ENCODE measurements around the gene SLC25A39.
A peak's percentile ranks its signal among the peaks of the same experiment; 100 is the strongest.
"Not testable (repeated sequence)": the region's sequence is repeated elsewhere in the genome, so short reads cannot be mapped to it uniquely, and the experiment has no call there.

The SLC25A39 gene

DNA sequence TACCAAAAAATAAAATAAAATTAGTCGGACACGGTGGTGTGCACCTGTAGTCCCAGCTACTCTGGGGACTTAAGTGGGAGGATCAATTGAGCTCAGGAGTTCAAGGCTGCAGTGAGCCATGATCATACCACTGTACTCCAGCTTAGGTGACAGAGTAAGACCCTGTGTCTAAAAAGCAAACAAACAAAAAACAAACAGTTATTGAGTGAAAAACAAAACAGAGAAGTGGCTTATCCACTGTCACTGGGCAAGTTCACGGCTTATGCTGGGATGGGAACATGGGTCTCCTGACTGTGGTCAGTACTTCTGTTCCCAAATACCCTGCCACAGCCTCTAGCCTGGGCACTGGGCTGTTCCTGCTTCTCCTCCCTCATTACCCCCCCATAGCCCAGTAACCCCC lies 10.9 kb upstream of the SLC25A39 start:
- peaks cover 4% of the 10 kb centered on the region for H3K4me1 ChIP-seq (ENCODE audit: insufficient read depth, low read length)
- peaks cover 39% of the 10 kb centered on the region for H3K27me3 ChIP-seq (ENCODE audit: insufficient read depth, low read length)
- H3K4me3 ChIP-seq (ENCODE audit: low read length), result no peak overlapping the region
- no peaks in the 10 kb centered on the region for H3K9me3 ChIP-seq (ENCODE audit: low read length)
- no peaks in the 10 kb centered on the region for H3K36me3 ChIP-seq (ENCODE audit: insufficient read depth, low read length)
- H2AFZ ChIP-seq (ENCODE audit: low read depth, low read length), result no peak overlapping the region

DNA sequence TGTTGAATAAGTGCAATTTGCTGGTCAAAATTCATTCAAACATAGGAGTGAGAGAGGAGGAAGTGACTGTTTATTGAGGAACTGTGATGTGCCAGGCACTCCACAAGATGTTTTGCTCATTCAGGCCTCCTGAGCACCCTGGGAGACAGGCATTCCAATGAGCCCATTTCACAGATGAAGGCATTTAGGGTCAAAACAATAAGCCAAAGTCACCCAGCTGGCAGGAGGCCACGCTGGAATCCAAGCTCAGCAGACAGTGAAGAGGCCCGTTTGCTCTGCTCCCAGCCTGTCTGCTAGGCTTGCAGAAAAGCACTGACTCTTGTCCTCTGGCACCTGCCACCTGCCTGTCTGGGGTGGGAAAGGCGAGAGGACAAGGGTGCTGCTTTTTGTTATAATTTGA lies 10.1 kb upstream of the SLC25A39 start:
- H3K27me3 ChIP-seq (ENCODE audit: insufficient read depth, low read length), result peaks cover 36% of the 10 kb centered on the region
- H3K9me3 ChIP-seq (ENCODE audit: low read length), result no peaks in the 10 kb centered on the region
- no peak overlapping the region for H2AFZ ChIP-seq (ENCODE audit: low read depth, low read length)
- H3K36me3 ChIP-seq (ENCODE audit: insufficient read depth, low read length), result no peaks in the 10 kb centered on the region
- H3K4me3 ChIP-seq (ENCODE audit: low read length), result no peak overlapping the region
- H3K4me1 ChIP-seq (ENCODE audit: insufficient read depth, low read length), result peaks cover 4% of the 10 kb centered on the region

DNA sequence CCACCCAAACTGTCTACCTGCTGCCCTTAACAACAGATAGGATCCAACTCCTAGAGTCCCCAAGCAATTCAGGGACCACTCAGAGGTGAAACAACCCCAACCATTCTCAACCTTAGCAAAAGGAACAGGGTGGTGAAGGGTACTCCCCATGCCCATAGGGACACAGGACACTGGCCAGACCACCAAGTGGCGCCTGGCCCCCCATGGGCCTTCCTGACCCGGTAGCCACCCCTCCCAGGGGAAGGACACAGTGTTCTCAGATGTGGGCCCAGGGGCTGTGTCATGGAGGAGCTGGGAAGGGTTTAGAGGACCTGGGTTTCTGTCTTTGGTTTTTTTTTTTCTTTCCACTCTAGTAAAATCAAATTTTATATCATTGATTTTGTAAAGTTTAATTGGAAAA lies 9.7 kb upstream of the SLC25A39 start:
- Histone ChIP-seq H3K27me3 (ENCODE audit: insufficient read depth, low read length) (peaks cover 36% of the 10 kb centered on the region), H2AFZ (ENCODE audit: low read depth, low read length) (no peak overlapping the region), H3K4me1 (ENCODE audit: insufficient read depth, low read length) (peaks cover 4% of the 10 kb centered on the region), H3K4me3 (ENCODE audit: low read length) (no peak overlapping the region), H3K9me3 (ENCODE audit: low read length) (no peaks in the 10 kb centered on the region), H3K36me3 (ENCODE audit: insufficient read depth, low read length) (no peaks in the 10 kb centered on the region)

DNA sequence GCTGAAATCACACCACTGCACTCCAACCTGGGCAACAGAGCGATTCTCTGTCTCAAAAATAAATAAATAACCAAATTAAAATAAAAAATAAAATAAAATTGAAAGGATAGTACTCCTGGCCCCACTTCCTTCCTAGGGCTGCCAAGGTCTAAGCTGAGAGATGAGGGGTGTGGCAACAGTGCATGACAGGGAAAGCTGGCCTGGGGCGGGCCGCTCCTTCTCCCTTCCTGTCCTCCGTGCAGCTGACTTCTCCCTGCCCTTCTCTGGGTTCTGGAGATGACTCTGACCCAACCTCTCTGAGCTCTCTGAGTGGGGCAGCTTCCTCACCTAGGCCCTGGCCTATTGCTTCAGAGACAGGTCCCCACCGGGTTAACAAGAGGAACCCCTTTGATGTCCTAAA lies 8.7 kb upstream of the SLC25A39 start:
- H3K4me1 ChIP-seq (ENCODE audit: insufficient read depth, low read length), result peaks cover 4% of the 10 kb centered on the region
- H2AFZ ChIP-seq (ENCODE audit: low read depth, low read length), result no peak overlapping the region
- peaks cover 32% of the 10 kb centered on the region for H3K27me3 ChIP-seq (ENCODE audit: insufficient read depth, low read length)
- no peaks in the 10 kb centered on the region for H3K36me3 ChIP-seq (ENCODE audit: insufficient read depth, low read length)
- H3K9me3 ChIP-seq (ENCODE audit: low read length), result no peaks in the 10 kb centered on the region
- no peak overlapping the region for H3K4me3 ChIP-seq (ENCODE audit: low read length)

DNA sequence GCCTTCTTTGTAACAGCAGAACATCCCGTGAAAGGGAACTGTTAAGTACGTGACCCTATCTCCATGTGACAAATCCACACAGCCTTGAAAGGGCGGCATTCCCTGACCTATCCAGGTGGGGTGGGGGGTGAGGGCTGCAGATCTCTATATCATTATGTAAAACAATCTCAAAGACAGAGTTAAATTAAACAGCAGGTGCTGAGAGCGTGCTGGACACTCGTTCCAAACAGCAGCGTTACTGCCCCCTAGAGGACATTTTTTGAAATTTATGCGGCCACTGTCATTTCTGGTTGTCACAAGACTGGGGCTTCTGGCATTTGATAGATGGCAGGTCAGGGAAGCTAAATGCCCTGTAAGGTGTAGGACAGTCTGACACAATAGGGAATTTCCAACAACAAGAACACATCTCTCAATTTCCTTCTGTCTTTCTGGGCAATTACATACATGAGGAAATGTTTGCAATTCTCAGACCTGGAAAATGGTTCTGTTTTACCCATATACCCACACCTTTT lies 6.7 kb upstream of the SLC25A39 start:
- Histone ChIP-seq H3K36me3 (ENCODE audit: insufficient read depth, low read length) (no peaks in the 10 kb centered on the region), H3K27me3 (ENCODE audit: insufficient read depth, low read length) (peaks cover 23% of the 10 kb centered on the region), H2AFZ (ENCODE audit: low read depth, low read length) (no peak overlapping the region), H3K4me1 (ENCODE audit: insufficient read depth, low read length) (peaks cover 4% of the 10 kb centered on the region), H3K9me3 (ENCODE audit: low read length) (no peaks in the 10 kb centered on the region), H3K4me3 (ENCODE audit: low read length) (no peak overlapping the region)

DNA sequence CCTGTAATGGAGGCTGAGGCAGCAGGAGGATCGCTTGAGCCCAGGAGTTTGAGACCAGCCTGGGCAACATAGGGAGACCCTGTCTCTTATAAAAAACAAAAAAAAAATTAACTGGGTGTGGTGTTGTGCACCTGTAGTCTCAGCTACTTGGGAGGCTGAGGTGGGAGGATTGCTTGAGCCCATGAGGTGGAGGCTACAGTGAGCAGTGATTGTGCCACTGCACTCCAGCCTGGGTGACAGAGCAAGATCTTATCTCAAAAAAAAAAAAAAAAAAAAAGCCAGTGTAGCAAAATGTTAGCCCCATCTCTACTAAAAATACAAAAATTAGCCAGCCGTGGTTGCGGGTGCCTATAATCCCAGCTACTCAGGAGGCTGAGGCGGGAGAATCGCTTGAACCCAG lies 5.6 kb upstream of the SLC25A39 start:
- not testable (repeated sequence) for H2AFZ ChIP-seq (ENCODE audit: low read depth, low read length); H3K9me3 ChIP-seq (ENCODE audit: low read length); H3K4me3 ChIP-seq (ENCODE audit: low read length); H3K36me3 ChIP-seq (ENCODE audit: insufficient read depth, low read length); H3K4me1 ChIP-seq (ENCODE audit: insufficient read depth, low read length)
- peaks cover 16% of the 10 kb centered on the region for H3K27me3 ChIP-seq (ENCODE audit: insufficient read depth, low read length)

DNA sequence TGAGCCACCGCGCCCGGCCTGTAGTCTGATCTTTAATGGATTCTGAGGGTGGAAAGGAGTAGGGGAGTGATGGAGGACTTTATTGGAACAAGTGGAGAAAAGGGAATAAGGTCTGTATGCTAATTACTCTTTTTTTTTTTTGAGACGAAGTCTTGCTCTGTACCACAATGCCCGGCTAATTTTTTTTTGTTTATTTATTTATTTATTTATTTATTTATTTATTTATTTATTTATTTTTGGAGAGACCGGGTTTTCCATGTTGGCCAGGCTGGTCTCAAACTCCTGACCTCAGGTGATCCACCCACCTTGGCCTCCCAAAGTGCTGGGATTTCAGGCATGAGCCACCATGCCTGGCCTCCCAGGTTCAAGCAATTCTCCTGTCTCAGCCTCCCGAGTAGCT lies 4.9 kb upstream of the SLC25A39 start:
- H3K36me3 ChIP-seq (ENCODE audit: insufficient read depth, low read length); H2AFZ ChIP-seq (ENCODE audit: low read depth, low read length); H3K9me3 ChIP-seq (ENCODE audit: low read length); H3K4me1 ChIP-seq (ENCODE audit: insufficient read depth, low read length); H3K4me3 ChIP-seq (ENCODE audit: low read length): not testable (repeated sequence)
- peaks cover 11% of the 10 kb centered on the region for H3K27me3 ChIP-seq (ENCODE audit: insufficient read depth, low read length)

DNA sequence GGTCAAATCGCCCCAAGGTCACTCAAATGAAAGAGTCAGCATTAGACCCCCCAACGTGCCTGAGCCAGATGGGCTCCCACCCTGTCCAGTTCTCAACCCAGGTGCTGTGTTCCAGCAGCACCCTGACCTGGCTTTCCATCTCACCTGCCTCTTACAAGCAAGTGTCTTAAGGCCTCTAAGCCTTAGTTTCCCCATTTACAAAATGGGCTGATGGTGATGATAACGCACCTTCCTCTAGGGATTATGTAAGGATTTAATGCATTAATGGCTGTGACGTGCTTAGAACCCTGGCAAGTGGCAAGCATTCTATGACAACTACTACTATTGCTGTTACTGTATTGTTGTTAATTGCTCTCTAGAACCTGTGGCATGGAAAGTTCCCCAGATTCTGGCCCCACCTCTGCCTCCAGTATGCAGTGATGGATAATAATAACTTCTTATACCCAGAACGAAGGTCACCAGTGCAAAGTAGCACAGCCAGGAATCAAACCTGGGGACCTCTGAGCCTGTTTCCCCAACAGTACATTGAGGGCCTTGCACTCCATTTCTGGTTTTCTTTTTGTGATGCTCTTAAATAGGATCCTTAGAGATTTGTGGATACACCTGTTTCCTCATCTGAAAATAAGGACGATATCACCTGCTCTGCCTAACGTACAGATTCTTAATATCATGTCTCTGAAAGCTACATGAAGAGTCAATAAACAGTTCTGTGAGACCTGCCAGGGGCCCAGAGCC lies 3.3 kb upstream of the SLC25A39 start:
- Histone ChIP-seq H3K36me3 (ENCODE audit: insufficient read depth, low read length) (no peaks in the 10 kb centered on the region), H2AFZ (ENCODE audit: low read depth, low read length) (no peak overlapping the region), H3K9me3 (ENCODE audit: low read length) (no peaks in the 10 kb centered on the region), H3K4me1 (ENCODE audit: insufficient read depth, low read length) (peaks cover 12% of the 10 kb centered on the region), H3K4me3 (ENCODE audit: low read length) (no peak overlapping the region), H3K27me3 (ENCODE audit: insufficient read depth, low read length) (no peaks in the 10 kb centered on the region)

DNA sequence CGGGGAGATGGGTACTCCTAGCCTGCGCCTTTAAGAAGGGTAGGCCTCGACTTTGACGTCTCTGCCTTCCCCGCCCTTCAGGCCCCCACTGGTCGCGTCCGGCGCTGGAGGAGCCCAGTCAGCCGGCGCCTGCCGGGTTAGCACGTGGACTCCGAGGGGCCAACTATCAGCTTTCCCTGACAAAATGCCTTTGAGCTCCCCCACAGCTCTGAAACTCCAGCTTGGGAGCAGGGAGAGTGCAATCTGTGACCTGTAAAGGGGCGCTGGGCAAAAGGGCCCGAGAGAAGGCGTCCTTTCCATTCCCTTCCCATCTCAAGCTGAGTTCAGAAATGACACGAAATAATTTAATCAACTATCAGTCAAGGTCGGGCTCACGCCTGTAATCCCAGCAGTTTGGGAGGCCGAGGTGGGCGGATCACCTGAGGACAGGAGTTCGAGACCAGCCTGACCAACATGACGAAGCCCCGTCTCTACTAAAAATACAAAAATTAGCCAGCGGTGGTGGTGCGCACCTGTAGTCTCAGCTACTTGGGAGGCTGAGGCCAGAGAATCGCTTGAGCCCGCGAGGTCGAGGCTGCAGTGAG lies 2.3 kb upstream of the SLC25A39 start:
- Histone ChIP-seq H2AFZ (ENCODE audit: low read depth, low read length) (no peak overlapping the region), H3K4me3 (ENCODE audit: low read length) (no peak overlapping the region), H3K4me1 (ENCODE audit: insufficient read depth, low read length) (peaks cover 12% of the 10 kb centered on the region), H3K27me3 (ENCODE audit: insufficient read depth, low read length) (no peaks in the 10 kb centered on the region), H3K36me3 (ENCODE audit: insufficient read depth, low read length) (peaks cover 2% of the 10 kb centered on the region), H3K9me3 (ENCODE audit: low read length) (no peaks in the 10 kb centered on the region)

DNA sequence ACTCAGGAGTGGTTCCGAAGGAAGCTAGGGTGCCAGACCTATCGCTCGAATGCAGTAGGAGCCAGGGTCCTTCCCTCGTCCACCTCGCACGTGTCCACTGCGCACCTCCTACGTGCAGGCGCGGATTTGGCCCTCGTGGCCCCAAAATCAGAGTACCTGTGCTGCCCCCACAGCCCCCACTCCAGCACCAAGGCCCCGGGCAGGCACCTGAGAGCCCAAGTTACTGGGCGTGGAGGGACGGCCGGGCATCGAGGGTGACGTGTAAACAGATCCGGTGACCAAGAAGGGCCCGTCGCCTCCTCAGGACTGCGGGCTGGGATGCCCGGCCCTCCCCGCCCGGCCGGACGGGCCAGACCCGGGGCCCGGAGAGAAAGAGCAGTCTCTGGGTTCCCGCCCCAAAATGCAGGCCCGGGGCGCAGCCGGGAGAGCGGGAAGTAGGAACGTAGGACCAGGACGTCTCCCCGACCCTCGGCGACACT lies 492 bp downstream of the SLC25A39 start:
- Histone ChIP-seq H2AFZ (ENCODE audit: low read depth, low read length) (peak overlapping the region; percentile 48), H3K27me3 (ENCODE audit: insufficient read depth, low read length) (no peaks in the 10 kb centered on the region), H3K9me3 (ENCODE audit: low read length) (no peaks in the 10 kb centered on the region), H3K4me1 (ENCODE audit: insufficient read depth, low read length) (peaks cover 8% of the 10 kb centered on the region), H3K36me3 (ENCODE audit: insufficient read depth, low read length) (peaks cover 22% of the 10 kb centered on the region), H3K4me3 (ENCODE audit: low read length) (peak overlapping the region; percentile 94)

DNA sequence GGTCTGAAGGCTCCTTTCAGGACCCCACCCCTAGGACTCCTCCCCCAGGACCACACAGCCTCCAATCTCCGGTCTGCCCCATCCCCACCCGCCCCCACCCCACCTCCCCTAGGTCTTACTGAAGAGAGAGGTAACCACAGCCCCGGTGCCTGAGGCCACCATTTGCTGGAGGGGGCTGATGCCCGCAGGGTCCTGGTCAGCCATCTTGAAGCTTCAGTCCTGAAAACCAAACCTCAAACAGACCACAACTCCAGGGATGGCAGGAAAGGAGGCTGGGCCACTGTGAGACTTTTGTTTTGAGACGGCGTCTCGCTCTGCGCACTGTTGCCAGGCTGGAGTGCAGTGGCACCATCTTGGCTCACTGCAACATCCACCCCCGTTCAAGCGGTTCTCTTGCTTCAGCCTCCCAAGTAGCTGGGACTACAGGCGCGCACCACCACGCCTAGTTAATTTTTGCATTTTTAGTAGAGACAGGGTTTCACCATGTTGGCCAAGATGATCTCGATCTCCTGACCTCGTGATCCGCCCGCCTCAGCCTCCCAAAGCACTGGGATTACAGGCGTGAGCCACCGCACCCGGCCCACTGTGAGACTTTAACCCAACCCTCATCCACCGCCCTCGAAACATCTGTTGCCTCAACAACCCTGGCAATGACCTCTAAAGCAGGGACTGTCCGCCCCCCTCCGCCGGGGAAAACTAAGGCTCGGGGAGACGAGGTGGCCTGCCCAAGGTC lies 1.1 kb downstream of the SLC25A39 start:
- H3K36me3 ChIP-seq (ENCODE audit: insufficient read depth, low read length), result peaks cover 22% of the 10 kb centered on the region
- H3K27me3 ChIP-seq (ENCODE audit: insufficient read depth, low read length), result no peaks in the 10 kb centered on the region
- H3K4me1 ChIP-seq (ENCODE audit: insufficient read depth, low read length), result peaks cover 8% of the 10 kb centered on the region
- no peaks in the 10 kb centered on the region for H3K9me3 ChIP-seq (ENCODE audit: low read length)
- H2AFZ ChIP-seq (ENCODE audit: low read depth, low read length), result no peak overlapping the region
- H3K4me3 ChIP-seq (ENCODE audit: low read length), result peak overlapping the region; percentile 94

DNA sequence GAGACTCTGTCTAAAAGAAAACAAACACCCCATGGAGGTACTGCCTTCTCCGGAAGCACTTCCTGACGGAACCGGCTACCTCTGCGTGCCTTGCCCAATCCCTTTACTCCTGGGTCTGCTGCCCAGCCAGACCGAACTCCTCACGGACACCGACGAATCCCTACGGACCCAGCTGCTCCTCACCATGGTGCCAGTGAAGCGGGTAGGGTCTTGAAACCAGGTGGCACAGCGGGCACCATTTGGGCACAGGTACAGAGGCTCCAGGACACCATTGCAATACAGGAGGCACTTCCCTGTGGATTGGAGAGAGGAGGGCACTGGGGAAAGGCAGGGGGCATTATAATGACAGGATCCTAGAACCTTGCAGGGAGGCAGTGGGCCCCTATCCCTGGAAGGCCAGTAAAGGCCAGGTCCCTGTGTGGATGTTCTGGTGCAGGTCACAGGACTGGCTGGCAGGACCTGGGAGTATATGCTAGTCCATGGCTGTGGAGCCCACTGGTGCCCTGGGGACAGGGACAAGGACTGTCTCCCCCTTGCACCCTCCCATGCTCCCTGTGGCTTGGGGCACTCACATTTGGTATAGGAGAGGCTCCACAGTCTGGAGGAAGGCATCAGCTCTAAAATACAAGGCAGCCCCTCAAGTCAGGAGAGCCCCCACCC lies 2.3 kb downstream of the SLC25A39 start:
- H3K9me3 ChIP-seq (ENCODE audit: low read length), result peaks cover 2% of the 10 kb centered on the region
- peaks cover 1% of the 10 kb centered on the region for H3K27me3 ChIP-seq (ENCODE audit: insufficient read depth, low read length)
- no peak overlapping the region for H2AFZ ChIP-seq (ENCODE audit: low read depth, low read length)
- H3K4me1 ChIP-seq (ENCODE audit: insufficient read depth, low read length), result peaks cover 8% of the 10 kb centered on the region
- H3K36me3 ChIP-seq (ENCODE audit: insufficient read depth, low read length), result peaks cover 22% of the 10 kb centered on the region
- no peak overlapping the region for H3K4me3 ChIP-seq (ENCODE audit: low read length)
